Natural killer cell treated with Interleukin-12 subunit alpha and Interleukin-12 subunit beta and Interleukin-15 and Interleukin-18, amount 100 ng/mL, for 72 hours (primary cell): ENCODE results near the gene CPA2. TPM values are rescaled to one million over a fixed set of nuclear protein-coding genes. Genes with fewer than 3 reads are reported as not detected.
A peak's percentile ranks its signal among the peaks of the same experiment; 100 is the strongest.

ENCODE experiments used
- ATAC-seq, 2 donors: fragments of 150-1000 bp; cut with Tn5 transposase in 1 of 2; sonication (Bioruptor Pico), chemical (Tn5 transposase) in 1 of 2; 2 replicates each; pipeline ENCODE4 v1.10.0; 2021
- DNase-seq: peaks from one replicate; pipeline ENCODE4 v3.0.0; 2022; ENCODE audit warnings: low spot score
- H3K27ac Mint-ChIP-seq, 2 donors: 1 replicate in 1 of 2; 2 replicates in 1 of 2; pipeline ENCODE4 v1.8.0; 2022; ENCODE audit warnings: mixed read lengths in 2 of 2, mild to moderate bottlenecking in 1 of 2, moderate library complexity in 1 of 2
- H3K27me3 Mint-ChIP-seq, 2 donors: 1 replicate in 1 of 2; 2 replicates in 1 of 2; pipeline ENCODE4 v1.8.0; 2022; ENCODE audit warnings: mixed read lengths in 2 of 2
- H3K36me3 Mint-ChIP-seq: one replicate; pipeline ENCODE4 v1.8.0; 2022; ENCODE audit warnings: mixed read lengths
- H3K4me1 Mint-ChIP-seq, 2 donors: 1 replicate in 1 of 2; 2 replicates in 1 of 2; pipeline ENCODE4 v1.8.0; 2022; ENCODE audit warnings: low read depth in 2 of 2, mixed read lengths in 2 of 2, mild to moderate bottlenecking in 1 of 2
- H3K4me3 Mint-ChIP-seq: one replicate; pipeline ENCODE4 v1.8.0; 2022; ENCODE audit warnings: mixed read lengths
- H3K9me3 Mint-ChIP-seq: 2 replicates; pipeline ENCODE4 v1.8.0; 2022; ENCODE audit warnings: mixed read lengths
- total RNA-seq, 2 donors: library from RNA; stranded (reverse); gene quantifications; one replicate each; pipeline ENCODE4 v1.2.3, GENCODE V29; 2022

Gene CPA2
- total RNA-seq, 2 donors from 2014 or later = not detected

DNA sequence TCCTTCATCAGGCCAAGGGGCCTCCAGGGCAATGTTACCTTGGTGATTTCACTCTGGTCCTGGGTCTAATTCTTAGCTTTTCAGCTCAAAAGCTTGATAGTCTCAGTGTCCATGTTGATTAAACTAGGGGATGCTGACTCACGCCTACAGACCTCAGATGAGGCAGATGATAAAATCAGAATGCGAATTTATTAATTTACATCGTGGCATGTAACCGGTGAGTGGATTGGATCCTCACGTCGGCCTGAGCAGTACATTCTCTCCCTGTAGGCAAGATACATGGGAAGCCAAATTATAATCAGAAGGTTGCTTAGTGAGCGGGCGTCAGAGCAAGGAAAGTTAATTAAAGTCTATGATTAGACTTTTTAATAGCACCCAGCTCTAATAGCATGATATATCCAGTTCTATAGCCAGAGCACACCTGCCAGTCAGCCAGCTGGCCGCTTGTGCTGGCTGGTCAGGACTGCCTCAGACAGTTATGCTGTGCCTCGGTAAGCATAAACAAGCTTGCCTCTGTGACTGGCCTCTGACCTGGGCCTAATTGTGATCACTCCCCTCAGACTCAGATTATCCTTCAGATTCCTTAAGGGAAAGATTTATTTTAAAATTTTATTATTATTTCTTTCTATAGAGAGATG is 57.8 kb downstream of the CPA2 start:
- Mint-ChIP-seq H3K9me3 (no peaks in the 10 kb centered on the region), H3K4me1 (no peaks in the 10 kb centered on the region), H3K27me3 (no peaks in the 10 kb centered on the region), H3K36me3 (no peaks in the 10 kb centered on the region), H3K4me3 (no peak overlapping the region), H3K27ac (no peak overlapping the region)
- DNase-seq (no peak), ATAC-seq (no peak)

GRCh38 chr7:130329681-130330080 is 63.0 kb downstream of the CPA2 start:
- Mint-ChIP-seq H3K27me3 (peaks cover 0 to 8% of the 10 kb centered on the region in 2 donors), H3K36me3 (no peaks in the 10 kb centered on the region), H3K4me1 (no peaks in the 10 kb centered on the region), H3K9me3 (no peaks in the 10 kb centered on the region), H3K27ac (no peak overlapping the region), H3K4me3 (no peak overlapping the region)
- no peak for ATAC-seq
- no peak for DNase-seq

DNA sequence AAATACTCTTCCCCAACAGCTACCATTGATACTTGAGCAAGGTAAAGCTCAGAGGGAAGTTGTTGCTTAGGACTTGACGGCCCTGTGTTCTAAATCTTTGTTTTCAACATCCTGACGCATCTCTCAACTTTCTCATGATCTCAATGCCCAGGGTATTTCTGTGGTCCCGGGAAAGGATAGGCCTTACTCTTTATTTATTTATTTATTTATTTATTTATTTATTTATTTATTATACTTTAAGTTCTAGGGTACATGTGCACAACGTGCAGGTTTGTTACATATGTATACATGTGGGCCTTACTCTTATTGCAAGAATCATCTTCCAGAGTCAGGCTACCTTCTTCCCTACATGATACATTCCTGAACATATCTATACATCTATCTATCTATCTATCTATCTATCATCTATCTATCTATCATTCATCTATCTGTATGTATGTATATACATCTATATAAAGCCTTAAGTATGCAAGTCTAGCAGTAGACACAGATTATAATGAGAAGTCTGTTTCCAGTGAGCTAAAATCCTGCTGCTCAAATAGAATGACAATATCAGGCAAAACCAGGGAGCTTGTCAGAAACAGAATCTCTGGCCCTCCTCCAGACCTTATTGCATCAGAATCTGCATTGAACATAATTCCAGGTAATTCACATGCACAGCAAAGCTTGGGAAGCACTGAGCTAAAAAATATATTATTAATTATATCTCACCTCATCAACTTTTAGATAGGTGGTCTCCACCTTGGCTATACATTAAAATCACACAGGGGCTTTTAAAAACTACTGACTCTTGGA is 65.8 kb downstream of the CPA2 start:
- no peak overlapping the region for H3K27ac Mint-ChIP-seq
- peaks cover 0 to 10% of the 10 kb centered on the region in 2 donors for H3K27me3 Mint-ChIP-seq
- no peaks in the 10 kb centered on the region for H3K9me3 Mint-ChIP-seq

DNA sequence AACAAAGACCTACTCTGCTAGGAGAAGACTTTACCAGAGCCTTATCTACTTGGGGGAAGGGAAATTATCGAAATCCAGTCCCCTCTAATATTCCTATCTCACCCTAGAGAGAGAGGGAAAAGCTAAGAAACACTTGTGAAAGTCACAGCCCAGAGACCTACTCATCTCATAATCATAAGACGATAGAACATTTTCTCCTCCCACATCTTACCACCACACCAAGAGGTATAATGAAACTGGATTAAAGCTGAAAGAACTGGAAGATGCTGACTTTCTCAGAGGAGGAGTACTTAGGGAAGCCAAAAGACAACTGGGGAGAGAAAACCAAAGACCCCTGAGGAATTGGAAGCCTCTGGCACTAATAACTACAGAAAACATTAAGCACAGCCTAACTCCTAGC is 67.2 kb downstream of the CPA2 start:
- no peak for ATAC-seq
- no peak overlapping the region for H3K27ac Mint-ChIP-seq
- no peaks in the 10 kb centered on the region for H3K4me1 Mint-ChIP-seq
- H3K36me3 Mint-ChIP-seq = no peaks in the 10 kb centered on the region
- H3K9me3 Mint-ChIP-seq = no peaks in the 10 kb centered on the region
- DNase-seq = no peak
- peaks cover 0 to 10% of the 10 kb centered on the region in 2 donors for H3K27me3 Mint-ChIP-seq
- H3K4me3 Mint-ChIP-seq = no peak overlapping the region

More for the DNA sequence above, 65.8 kb downstream of the CPA2 start:
- Mint-ChIP-seq H3K4me3 (no peak overlapping the region), H3K4me1 (no peaks in the 10 kb centered on the region), H3K36me3 (no peaks in the 10 kb centered on the region)
- no peak for ATAC-seq
- DNase-seq = no peak

DNA sequence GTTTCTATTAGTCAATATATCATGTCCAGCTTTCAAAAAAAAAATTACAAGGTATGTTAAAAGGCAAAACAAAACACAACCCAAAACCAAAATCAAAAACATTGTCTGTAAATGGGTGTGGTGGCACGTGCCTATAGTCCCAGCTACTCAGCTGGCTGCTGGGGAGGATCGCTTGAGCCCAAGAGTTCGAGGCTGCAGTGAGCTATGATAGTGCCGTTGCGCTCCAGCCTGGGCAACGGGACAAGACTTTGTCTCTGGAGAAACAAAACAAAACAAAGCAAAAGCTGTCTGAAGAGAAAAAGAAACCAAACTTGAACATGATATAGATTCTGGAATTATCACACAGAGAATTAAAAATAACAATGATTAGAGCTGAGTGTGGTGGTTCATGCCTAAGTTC is 67.6 kb downstream of the CPA2 start:
- H3K4me1 Mint-ChIP-seq = no peaks in the 10 kb centered on the region
- DNase-seq (no peak), ATAC-seq (no peak)
- H3K4me3 Mint-ChIP-seq = no peak overlapping the region
- H3K27me3 Mint-ChIP-seq = peaks cover 0 to 10% of the 10 kb centered on the region in 2 donors
- H3K36me3 Mint-ChIP-seq = no peaks in the 10 kb centered on the region
- H3K9me3 Mint-ChIP-seq = no peaks in the 10 kb centered on the region
- no peak overlapping the region for H3K27ac Mint-ChIP-seq

GRCh38 chr7:130337410-130337971 is 70.8 kb downstream of the CPA2 start:
- H3K27ac Mint-ChIP-seq = no peak overlapping the region
- H3K27me3 Mint-ChIP-seq = peaks cover 0 to 10% of the 10 kb centered on the region in 2 donors
- no peaks in the 10 kb centered on the region for H3K4me1 Mint-ChIP-seq
- H3K36me3 Mint-ChIP-seq = no peaks in the 10 kb centered on the region
- ATAC-seq (peak in 1 of 2 donors; percentile 28), DNase-seq (no peak)
- H3K4me3 Mint-ChIP-seq = no peak overlapping the region
- no peaks in the 10 kb centered on the region for H3K9me3 Mint-ChIP-seq

GRCh38 chr7:130338233-130338632 is 71.6 kb downstream of the CPA2 start:
- Mint-ChIP-seq H3K27me3 (peaks cover 0 to 10% of the 10 kb centered on the region in 2 donors), H3K9me3 (no peaks in the 10 kb centered on the region), H3K4me3 (no peak overlapping the region), H3K4me1 (no peaks in the 10 kb centered on the region), H3K36me3 (no peaks in the 10 kb centered on the region), H3K27ac (no peak overlapping the region)
- no peak for ATAC-seq
- DNase-seq = no peak

Other genes with a start within 250 kb of the CPA2 start
- gene ZC3HC1, start 215.5 kb upstream of the CPA2 start, total RNA-seq = 10 to 100 TPM; 22.8 to 40.8 TPM
- 10 to 100 TPM; 19.7 to 20.8 TPM for gene KLHDC10, start 196.3 kb upstream of the CPA2 start, total RNA-seq
- gene TMEM209, start 61.5 kb upstream of the CPA2 start, total RNA-seq = 10 to 100 TPM; 39.4 to 43.9 TPM
- not detected for gene SSMEM1, start 59.0 kb upstream of the CPA2 start, total RNA-seq
- not detected for gene CPA4, start 26.3 kb downstream of the CPA2 start, total RNA-seq
- not detected for gene CPA5, start 78.0 kb downstream of the CPA2 start, total RNA-seq
- gene CPA1, start 113.6 kb downstream of the CPA2 start, total RNA-seq = not detected
- gene CEP41, start 174.2 kb downstream of the CPA2 start, total RNA-seq = 10 to 100 TPM; 11.3 to 17.7 TPM
- 1 to 10 TPM in 1 of 2 donors, under 1 TPM in 1; 0.73 to 1.3 TPM for gene MEST, start 225.2 kb downstream of the CPA2 start, total RNA-seq